Measurements from ENCODE around the gene TIAM2.

GRCh38 chr6:155100087-155100486 is 105.0 kb downstream of the TIAM2 start:
- TF ChIP-seq CTCF (IDR thresholded peaks at IDR 0.05 in 8 of 11, conservative IDR thresholded peaks at IDR 0.05 in 3 of 11) = no peak
- TF ChIP-seq POLR2AphosphoS5 (IDR thresholded peaks at IDR 0.05) = no peak

Data from spleen (tissue), 7 donors.